Measurements from ENCODE around the gene MATN4. TPM values are rescaled to one million over a fixed set of nuclear protein-coding genes. Genes with fewer than 3 reads are reported as not detected.

Gene MATN4
- total and polyA plus RNA-seq, 2 experiments from 2014 or later, result 3.3 to 5.1 TPM

DNA sequence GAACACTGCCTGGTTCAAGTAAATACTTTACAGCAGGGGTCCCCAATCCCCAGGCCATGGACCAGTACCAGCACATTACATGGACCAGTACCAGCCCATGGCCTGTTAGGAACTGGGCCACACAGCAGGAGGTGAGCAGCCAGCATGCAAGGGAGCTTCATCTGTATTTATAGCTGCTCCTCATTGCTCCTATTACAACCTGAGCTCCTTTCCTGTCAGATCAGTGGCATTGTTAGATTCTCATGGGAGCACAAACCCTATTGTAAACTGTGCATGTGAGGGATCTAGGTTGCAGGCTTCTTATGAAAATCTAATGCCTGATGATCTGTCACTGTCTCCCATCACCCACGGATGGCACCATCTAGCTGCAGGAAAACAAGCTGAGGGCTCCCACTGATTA lies 13.4 kb downstream of the MATN4 start:
- Histone ChIP-seq H2AFZ (no peak overlapping the region), H3K27me3 (ENCODE audit: insufficient read depth) (peaks cover 42% of the 10 kb centered on the region), H3K4me1 (ENCODE audit: insufficient read depth) (0 out of 2 replicates have a peak, but pooled peaks cover 2% of the 10 kb centered on the region), H3K27ac (ENCODE audit: low read depth) (no peak overlapping the region), H3F3A (replicated peaks; ENCODE audit: low read depth) (0 out of 2 replicates have a peak, but pooled peaks cover 4% of the 10 kb centered on the region), H3K79me2 (replicated peaks; ENCODE audit: insufficient read depth) (no peaks in the 10 kb centered on the region), H3K9me2 (ENCODE audit: insufficient read depth) (no peaks in the 10 kb centered on the region), H3K4me3 (no peak overlapping the region), H4K20me1 (replicated peaks; ENCODE audit: insufficient read depth) (no peaks in the 10 kb centered on the region), H3K36me3 (ENCODE audit: insufficient read depth) (no peaks in the 10 kb centered on the region; the same call in 1 of the 2 replicates), H3K4me2 (no peak overlapping the region)
- Mint-ChIP-seq H3K4me3 (no peak overlapping the region), H3K27me3 (ENCODE audit: insufficient read depth, low read depth, poor library complexity) (peaks cover 30% of the 10 kb centered on the region), H3K36me3 (ENCODE audit: low read depth) (peaks cover 19% of the 10 kb centered on the region; the same call in 2 of the 3 replicates), H3K27ac (no peak overlapping the region), H3K9me3 (peaks cover 24% of the 10 kb centered on the region), H3K4me1 (peaks cover 10% of the 10 kb centered on the region)
- ATAC-seq, result no peak
- TF ChIP-seq ZNF114 (CRISPR knock-in tag; IDR thresholded peaks at IDR 0.05) (no peak), NANOG (IDR thresholded peaks at IDR 0.05; ENCODE audit: borderline replicate concordance) (no peak), POLR2AphosphoS5 (IDR thresholded peaks at IDR 0.05; ENCODE audit: low read depth) (no peak), STAT1 (IDR thresholded peaks at IDR 0.05; ENCODE audit: unreplicated experiment) (no peak), CREB1 (CRISPR knock-in tag; IDR thresholded peaks at IDR 0.05; ENCODE audit: low read depth) (no peak), JUNB (IDR thresholded peaks at IDR 0.05; ENCODE audit: unreplicated experiment) (no peak), ZNF331 (CRISPR knock-in tag; IDR thresholded peaks at IDR 0.05; ENCODE audit: low read depth) (no peak), EZH2phosphoT487 (IDR thresholded peaks at IDR 0.05; ENCODE audit: unreplicated experiment) (no peak), EZH2 (IDR thresholded peaks at IDR 0.05; ENCODE audit: low read depth, unreplicated experiment) (no peak)
- TF ChIP-seq, protein P1, sequence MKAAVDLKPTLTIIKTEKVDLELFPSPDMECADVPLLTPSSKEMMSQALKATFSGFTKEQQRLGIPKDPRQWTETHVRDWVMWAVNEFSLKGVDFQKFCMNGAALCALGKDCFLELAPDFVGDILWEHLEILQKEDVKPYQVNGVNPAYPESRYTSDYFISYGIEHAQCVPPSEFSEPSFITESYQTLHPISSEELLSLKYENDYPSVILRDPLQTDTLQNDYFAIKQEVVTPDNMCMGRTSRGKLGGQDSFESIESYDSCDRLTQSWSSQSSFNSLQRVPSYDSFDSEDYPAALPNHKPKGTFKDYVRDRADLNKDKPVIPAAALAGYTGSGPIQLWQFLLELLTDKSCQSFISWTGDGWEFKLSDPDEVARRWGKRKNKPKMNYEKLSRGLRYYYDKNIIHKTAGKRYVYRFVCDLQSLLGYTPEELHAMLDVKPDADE (IDR thresholded peaks at IDR 0.05), result no peak
- TF ChIP-seq, protein P2, sequence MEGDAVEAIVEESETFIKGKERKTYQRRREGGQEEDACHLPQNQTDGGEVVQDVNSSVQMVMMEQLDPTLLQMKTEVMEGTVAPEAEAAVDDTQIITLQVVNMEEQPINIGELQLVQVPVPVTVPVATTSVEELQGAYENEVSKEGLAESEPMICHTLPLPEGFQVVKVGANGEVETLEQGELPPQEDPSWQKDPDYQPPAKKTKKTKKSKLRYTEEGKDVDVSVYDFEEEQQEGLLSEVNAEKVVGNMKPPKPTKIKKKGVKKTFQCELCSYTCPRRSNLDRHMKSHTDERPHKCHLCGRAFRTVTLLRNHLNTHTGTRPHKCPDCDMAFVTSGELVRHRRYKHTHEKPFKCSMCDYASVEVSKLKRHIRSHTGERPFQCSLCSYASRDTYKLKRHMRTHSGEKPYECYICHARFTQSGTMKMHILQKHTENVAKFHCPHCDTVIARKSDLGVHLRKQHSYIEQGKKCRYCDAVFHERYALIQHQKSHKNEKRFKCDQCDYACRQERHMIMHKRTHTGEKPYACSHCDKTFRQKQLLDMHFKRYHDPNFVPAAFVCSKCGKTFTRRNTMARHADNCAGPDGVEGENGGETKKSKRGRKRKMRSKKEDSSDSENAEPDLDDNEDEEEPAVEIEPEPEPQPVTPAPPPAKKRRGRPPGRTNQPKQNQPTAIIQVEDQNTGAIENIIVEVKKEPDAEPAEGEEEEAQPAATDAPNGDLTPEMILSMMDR (conservative IDR thresholded peaks at IDR 0.05; ENCODE audit: low read depth in 2 of 2), result no peak
- TF ChIP-seq, protein P3, sequence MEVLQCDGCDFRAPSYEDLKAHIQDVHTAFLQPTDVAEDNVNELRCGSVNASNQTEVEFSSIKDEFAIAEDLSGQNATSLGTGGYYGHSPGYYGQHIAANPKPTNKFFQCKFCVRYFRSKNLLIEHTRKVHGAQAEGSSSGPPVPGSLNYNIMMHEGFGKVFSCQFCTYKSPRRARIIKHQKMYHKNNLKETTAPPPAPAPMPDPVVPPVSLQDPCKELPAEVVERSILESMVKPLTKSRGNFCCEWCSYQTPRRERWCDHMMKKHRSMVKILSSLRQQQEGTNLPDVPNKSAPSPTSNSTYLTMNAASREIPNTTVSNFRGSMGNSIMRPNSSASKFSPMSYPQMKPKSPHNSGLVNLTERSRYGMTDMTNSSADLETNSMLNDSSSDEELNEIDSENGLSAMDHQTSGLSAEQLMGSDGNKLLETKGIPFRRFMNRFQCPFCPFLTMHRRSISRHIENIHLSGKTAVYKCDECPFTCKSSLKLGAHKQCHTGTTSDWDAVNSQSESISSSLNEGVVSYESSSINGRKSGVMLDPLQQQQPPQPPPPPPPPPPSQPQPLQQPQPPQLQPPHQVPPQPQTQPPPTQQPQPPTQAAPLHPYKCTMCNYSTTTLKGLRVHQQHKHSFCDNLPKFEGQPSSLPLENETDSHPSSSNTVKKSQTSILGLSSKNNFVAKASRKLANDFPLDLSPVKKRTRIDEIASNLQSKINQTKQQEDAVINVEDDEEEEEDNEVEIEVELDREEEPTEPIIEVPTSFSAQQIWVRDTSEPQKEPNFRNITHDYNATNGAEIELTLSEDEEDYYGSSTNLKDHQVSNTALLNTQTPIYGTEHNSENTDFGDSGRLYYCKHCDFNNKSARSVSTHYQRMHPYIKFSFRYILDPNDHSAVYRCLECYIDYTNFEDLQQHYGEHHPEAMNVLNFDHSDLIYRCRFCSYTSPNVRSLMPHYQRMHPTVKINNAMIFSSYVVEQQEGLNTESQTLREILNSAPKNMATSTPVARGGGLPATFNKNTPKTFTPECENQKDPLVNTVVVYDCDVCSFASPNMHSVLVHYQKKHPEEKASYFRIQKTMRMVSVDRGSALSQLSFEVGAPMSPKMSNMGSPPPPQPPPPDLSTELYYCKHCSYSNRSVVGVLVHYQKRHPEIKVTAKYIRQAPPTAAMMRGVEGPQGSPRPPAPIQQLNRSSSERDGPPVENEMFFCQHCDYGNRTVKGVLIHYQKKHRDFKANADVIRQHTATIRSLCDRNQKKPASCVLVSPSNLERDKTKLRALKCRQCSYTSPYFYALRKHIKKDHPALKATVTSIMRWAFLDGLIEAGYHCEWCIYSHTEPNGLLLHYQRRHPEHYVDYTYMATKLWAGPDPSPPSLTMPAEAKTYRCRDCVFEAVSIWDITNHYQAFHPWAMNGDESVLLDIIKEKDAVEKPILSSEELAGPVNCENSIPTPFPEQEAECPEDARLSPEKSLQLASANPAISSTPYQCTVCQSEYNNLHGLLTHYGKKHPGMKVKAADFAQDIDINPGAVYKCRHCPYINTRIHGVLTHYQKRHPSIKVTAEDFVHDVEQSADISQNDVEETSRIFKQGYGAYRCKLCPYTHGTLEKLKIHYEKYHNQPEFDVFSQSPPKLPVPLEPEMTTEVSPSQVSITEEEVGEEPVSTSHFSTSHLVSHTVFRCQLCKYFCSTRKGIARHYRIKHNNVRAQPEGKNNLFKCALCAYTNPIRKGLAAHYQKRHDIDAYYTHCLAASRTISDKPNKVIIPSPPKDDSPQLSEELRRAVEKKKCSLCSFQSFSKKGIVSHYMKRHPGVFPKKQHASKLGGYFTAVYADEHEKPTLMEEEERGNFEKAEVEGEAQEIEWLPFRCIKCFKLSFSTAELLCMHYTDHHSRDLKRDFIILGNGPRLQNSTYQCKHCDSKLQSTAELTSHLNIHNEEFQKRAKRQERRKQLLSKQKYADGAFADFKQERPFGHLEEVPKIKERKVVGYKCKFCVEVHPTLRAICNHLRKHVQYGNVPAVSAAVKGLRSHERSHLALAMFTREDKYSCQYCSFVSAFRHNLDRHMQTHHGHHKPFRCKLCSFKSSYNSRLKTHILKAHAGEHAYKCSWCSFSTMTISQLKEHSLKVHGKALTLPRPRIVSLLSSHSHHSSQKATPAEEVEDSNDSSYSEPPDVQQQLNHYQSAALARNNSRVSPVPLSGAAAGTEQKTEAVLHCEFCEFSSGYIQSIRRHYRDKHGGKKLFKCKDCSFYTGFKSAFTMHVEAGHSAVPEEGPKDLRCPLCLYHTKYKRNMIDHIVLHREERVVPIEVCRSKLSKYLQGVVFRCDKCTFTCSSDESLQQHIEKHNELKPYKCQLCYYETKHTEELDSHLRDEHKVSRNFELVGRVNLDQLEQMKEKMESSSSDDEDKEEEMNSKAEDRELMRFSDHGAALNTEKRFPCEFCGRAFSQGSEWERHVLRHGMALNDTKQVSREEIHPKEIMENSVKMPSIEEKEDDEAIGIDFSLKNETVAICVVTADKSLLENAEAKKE (CRISPR knock-in tag; IDR thresholded peaks at IDR 0.05), result no peak
- TF ChIP-seq, protein P4, sequence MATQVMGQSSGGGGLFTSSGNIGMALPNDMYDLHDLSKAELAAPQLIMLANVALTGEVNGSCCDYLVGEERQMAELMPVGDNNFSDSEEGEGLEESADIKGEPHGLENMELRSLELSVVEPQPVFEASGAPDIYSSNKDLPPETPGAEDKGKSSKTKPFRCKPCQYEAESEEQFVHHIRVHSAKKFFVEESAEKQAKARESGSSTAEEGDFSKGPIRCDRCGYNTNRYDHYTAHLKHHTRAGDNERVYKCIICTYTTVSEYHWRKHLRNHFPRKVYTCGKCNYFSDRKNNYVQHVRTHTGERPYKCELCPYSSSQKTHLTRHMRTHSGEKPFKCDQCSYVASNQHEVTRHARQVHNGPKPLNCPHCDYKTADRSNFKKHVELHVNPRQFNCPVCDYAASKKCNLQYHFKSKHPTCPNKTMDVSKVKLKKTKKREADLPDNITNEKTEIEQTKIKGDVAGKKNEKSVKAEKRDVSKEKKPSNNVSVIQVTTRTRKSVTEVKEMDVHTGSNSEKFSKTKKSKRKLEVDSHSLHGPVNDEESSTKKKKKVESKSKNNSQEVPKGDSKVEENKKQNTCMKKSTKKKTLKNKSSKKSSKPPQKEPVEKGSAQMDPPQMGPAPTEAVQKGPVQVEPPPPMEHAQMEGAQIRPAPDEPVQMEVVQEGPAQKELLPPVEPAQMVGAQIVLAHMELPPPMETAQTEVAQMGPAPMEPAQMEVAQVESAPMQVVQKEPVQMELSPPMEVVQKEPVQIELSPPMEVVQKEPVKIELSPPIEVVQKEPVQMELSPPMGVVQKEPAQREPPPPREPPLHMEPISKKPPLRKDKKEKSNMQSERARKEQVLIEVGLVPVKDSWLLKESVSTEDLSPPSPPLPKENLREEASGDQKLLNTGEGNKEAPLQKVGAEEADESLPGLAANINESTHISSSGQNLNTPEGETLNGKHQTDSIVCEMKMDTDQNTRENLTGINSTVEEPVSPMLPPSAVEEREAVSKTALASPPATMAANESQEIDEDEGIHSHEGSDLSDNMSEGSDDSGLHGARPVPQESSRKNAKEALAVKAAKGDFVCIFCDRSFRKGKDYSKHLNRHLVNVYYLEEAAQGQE (IDR thresholded peaks at IDR 0.05; ENCODE audit: unreplicated experiment), result no peak
- no peak for DNase-seq (ENCODE audit: low spot score)

All from GM23338 (cell line).